ENCODE results near the gene TMEM9B.
A peak's percentile ranks its signal among the peaks of the same experiment; 100 is the strongest.

The TMEM9B gene

DNA sequence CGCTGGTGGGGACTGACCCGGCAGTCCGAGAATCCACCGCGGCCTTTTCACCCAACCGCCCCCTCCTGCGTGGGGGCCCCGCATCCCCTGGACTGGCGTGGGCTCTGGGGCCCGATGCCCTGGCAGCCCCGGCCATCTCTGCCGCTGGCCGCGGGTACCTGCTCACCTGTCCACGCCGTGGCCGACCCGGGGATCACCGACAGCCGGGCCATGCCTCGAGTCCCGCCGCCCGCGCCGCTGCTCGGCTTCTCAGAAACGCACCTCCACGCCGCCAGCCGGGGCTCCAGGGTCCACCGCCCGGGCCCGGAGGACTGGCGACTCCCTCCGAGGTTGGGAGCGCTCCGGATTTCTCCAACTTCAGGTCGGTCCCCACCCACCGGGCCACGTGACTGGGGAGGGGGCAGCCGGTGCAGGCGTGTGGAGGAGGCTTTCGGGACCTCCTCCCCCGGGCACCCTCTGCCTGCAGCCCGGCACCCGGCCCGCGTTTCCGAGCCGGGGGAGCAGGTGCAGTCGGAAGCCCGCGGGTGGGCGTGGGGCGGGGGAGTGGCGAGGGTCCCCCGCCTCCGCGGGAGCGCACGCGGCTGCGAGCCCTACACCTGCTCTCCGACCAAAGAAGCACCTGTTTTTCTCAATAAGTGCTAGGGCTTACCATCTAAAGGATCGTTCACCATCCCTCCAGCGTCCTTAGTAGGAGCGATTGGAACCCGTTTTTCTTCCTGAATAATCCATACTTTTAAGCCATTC is 40.1 kb upstream of the TMEM9B start:
- H3K4me1 ChIP-seq (ENCODE audit: control extremely low read depth in 1 of 4, control insufficient read depth in 4 of 4, insufficient read depth in 4 of 4, low read length in 3 of 4) = peaks cover 5 to 34% (median 29%) of the 10 kb centered on the region in 4 experiments
- H3K27me3 ChIP-seq (replicated peaks in 2 of 5; ENCODE audit: control insufficient read depth in 4 of 5, insufficient read depth in 5 of 5, low read length in 4 of 5) = peaks cover 2 to 55% (median 20%) of the 10 kb centered on the region in 5 experiments
- H3K27ac ChIP-seq (ENCODE audit: insufficient read depth in 1 of 2, low read depth in 1 of 2, low read length in 2 of 2, poor library complexity in 1 of 2, severe bottlenecking in 2 of 2) = no peak overlapping the region
- H3K36me3 ChIP-seq (ENCODE audit: control insufficient read depth in 4 of 4, insufficient read depth in 4 of 4, low read length in 3 of 4) = no peaks in the 10 kb centered on the region
- H3K9me3 ChIP-seq (ENCODE audit: control extremely low read depth in 1 of 5, control insufficient read depth in 4 of 5, insufficient read depth in 2 of 5, low read depth in 1 of 5, low read length in 4 of 5) = no peaks in the 10 kb centered on the region
- 9% methylated on average over 58 of the region's 69 CpGs for WGBS (ENCODE audit: insufficient coverage)
- POLR2A ChIA-PET = interaction anchor here (1.2 kb wide), 1 partner anchor 40 kb away, joined by 5 read pairs; the partner anchor contains the start of gene TMEM9B
- H3K4me3 ChIP-seq (ENCODE audit: control insufficient read depth in 1 of 7, extremely low read depth in 1 of 7, insufficient read depth in 4 of 7, low read depth in 2 of 7, low read length in 6 of 7) = peak overlapping the region in 6 of 7 experiments; percentile 16 to 74 (median 64)
- DNase-seq = peak in 1 of 3 donors; percentile 22
- CTCF ChIA-PET = interaction anchor here (0.9 to 2.5 kb wide), 4 partner anchors 10 to 44 kb away, joined by 3 to 7 read pairs (median 4); no protein-coding TSS in a partner anchor

DNA sequence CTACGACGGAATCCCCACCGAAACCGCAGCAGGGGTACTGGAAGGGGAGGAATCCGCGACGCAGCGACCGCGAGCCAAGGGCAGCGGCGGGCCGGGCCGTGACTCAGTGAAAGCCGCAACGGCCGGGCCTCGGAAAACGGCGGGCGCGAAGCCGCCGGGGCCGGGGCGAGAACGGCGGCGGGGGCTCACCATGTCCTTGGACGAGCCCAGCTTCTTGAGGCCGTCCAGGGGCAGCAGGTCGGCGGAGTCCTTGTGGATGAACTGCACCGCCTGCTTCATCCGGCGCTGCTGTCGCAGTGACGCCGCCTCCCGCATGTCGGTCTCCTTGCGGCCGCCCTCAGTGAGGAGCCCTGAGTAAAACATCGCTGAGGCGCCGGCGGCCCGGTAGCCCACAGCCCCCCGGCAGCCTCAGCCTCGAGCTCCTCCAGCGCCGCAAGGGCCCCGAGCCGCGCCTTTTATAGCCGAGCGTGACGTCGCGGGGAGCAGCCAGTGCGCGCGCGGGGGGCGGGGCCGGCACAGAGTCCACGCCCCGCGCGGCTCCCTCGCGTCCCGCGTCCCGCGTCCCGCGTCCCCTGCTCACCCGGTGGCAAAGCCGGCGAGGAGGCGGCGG is 39.4 kb upstream of the TMEM9B start, which contains the start of gene NRIP3:
NRIP3 (minus strand) TSS at position 429 of the 610 bp plus-strand sequence; CDS start at position 363, 66 bp downstream.
- peak within 1 kb of the TSS; percentile 16 to 78 (median 62) for H3K4me3 ChIP-seq (ENCODE audit: control insufficient read depth in 1 of 7, extremely low read depth in 1 of 7, insufficient read depth in 4 of 7, low read depth in 2 of 7, low read length in 6 of 7)
- WGBS (ENCODE audit: insufficient coverage) = under 1% methylated on average over 62 of the region's 83 CpGs
- ChIA-PET POLR2A (interaction anchor here (1.2 kb wide), 1 partner anchor 39 kb away, joined by 5 read pairs; the partner anchor contains the start of gene TMEM9B), CTCF (interaction anchor here (0.9 to 2.5 kb wide), 5 partner anchors 11 to 43 kb away, joined by 3 to 7 read pairs (median 3); no protein-coding TSS in a partner anchor)
- H3K4me1 ChIP-seq (ENCODE audit: control extremely low read depth in 1 of 4, control insufficient read depth in 4 of 4, insufficient read depth in 4 of 4, low read length in 3 of 4) = peaks cover 5 to 34% (median 29%) of the 10 kb centered on the region in 4 experiments
- peaks cover 2 to 55% (median 20%) of the 10 kb centered on the region in 5 experiments for H3K27me3 ChIP-seq (replicated peaks in 2 of 5; ENCODE audit: control insufficient read depth in 4 of 5, insufficient read depth in 5 of 5, low read length in 4 of 5)
- H3K27ac ChIP-seq (ENCODE audit: insufficient read depth in 1 of 2, low read depth in 1 of 2, low read length in 2 of 2, poor library complexity in 1 of 2, severe bottlenecking in 2 of 2) = no peak within 1 kb of the TSS
- DNase-seq = peak; percentile 74 to 92 (median 90)
- no peaks in the 10 kb centered on the region for H3K36me3 ChIP-seq (ENCODE audit: control insufficient read depth in 4 of 4, insufficient read depth in 4 of 4, low read length in 3 of 4)
- no peaks in the 10 kb centered on the region for H3K9me3 ChIP-seq (ENCODE audit: control extremely low read depth in 1 of 5, control insufficient read depth in 4 of 5, insufficient read depth in 2 of 5, low read depth in 1 of 5, low read length in 4 of 5)

DNA sequence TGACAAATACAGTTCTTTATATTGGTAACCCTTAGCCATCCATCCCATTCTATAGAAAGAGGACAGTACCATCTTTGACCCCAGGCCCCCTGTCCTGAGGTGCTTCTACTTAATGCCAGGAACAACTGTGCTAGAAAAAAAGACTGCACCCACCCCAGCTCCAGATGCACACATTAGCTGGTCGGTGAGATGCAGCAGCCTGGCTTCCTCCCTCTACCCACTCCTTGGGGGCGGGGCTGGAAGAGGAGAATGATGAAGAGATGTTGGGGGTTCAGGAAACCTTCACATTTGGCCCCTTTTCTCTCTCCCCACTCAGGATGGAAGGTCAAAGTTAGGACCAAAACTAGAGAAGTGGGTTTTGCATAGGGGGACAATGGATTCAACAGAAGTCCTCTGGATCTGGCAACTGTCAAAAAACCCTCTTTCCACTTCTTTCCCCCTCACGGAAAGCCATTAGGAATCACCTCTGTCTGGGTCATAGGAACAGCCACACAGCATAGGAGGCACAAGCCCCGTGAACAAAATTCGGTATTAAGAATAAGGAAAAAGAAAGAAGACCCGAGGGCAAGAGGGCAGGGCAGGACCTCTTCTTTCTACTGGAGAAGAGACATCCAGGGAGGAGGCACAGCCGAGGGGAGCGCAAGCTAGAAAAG is 38.8 kb upstream of the TMEM9B start:
- H3K4me1 ChIP-seq (ENCODE audit: control extremely low read depth in 1 of 4, control insufficient read depth in 4 of 4, insufficient read depth in 4 of 4, low read length in 3 of 4) = peaks cover 5 to 34% (median 29%) of the 10 kb centered on the region in 4 experiments
- peak in 1 of 3 donors; percentile 24 for DNase-seq
- peak overlapping the region; percentile 16 to 78 (median 62) for H3K4me3 ChIP-seq (ENCODE audit: control insufficient read depth in 1 of 7, extremely low read depth in 1 of 7, insufficient read depth in 4 of 7, low read depth in 2 of 7, low read length in 6 of 7)
- POLR2A ChIA-PET = interaction anchor here (1.2 kb wide), 1 partner anchor 39 kb away, joined by 5 read pairs; the partner anchor contains the start of gene TMEM9B
- peaks cover 2 to 55% (median 20%) of the 10 kb centered on the region in 5 experiments for H3K27me3 ChIP-seq (replicated peaks in 2 of 5; ENCODE audit: control insufficient read depth in 4 of 5, insufficient read depth in 5 of 5, low read length in 4 of 5)
- H3K36me3 ChIP-seq (ENCODE audit: control insufficient read depth in 4 of 4, insufficient read depth in 4 of 4, low read length in 3 of 4) = no peaks in the 10 kb centered on the region
- CTCF ChIA-PET = interaction anchor here (0.9 to 2.5 kb wide), 5 partner anchors 11 to 43 kb away, joined by 3 to 7 read pairs (median 4); no protein-coding TSS in a partner anchor
- H3K27ac ChIP-seq (ENCODE audit: insufficient read depth in 1 of 2, low read depth in 1 of 2, low read length in 2 of 2, poor library complexity in 1 of 2, severe bottlenecking in 2 of 2) = no peak overlapping the region
- H3K9me3 ChIP-seq (ENCODE audit: control extremely low read depth in 1 of 5, control insufficient read depth in 4 of 5, insufficient read depth in 2 of 5, low read depth in 1 of 5, low read length in 4 of 5) = no peaks in the 10 kb centered on the region
- WGBS (ENCODE audit: insufficient coverage) = 3% methylated on average over 5 of the region's 8 CpGs

DNA sequence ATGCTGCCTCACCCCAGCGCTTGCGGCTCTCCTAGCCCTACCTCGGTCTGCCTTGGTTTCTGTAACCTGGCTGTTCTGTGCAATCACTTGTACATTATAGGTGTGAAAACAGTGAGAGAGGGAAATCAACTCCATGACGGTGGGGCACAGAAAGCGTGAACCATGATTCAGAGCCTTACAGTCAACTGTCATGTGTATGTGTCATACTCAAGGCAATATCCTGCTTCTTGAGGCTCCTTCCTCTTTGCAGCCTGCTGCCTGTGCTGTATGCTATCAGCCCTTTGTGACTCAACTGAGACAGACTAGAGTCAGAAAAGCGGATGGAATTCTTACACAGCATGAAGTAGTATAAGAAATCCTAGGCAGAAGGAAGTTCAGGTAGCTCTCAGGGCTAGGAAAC is 37.5 kb upstream of the TMEM9B start:
- H3K4me1 ChIP-seq (ENCODE audit: control extremely low read depth in 1 of 4, control insufficient read depth in 4 of 4, insufficient read depth in 4 of 4, low read length in 3 of 4) = peaks cover 5 to 38% (median 29%) of the 10 kb centered on the region in 4 experiments
- ChIA-PET POLR2A (no interaction called here), CTCF (interaction anchor here (2.5 kb wide), 1 partner anchor 16 kb away, joined by 7 read pairs; no protein-coding TSS in a partner anchor)
- no peaks in the 10 kb centered on the region for H3K36me3 ChIP-seq (ENCODE audit: control insufficient read depth in 4 of 4, insufficient read depth in 4 of 4, low read length in 3 of 4)
- H3K9me3 ChIP-seq (ENCODE audit: control extremely low read depth in 1 of 5, control insufficient read depth in 4 of 5, insufficient read depth in 2 of 5, low read depth in 1 of 5, low read length in 4 of 5) = no peaks in the 10 kb centered on the region
- peak; percentile 68 to 95 (median 90) for DNase-seq
- no peak overlapping the region for H3K4me3 ChIP-seq (ENCODE audit: control insufficient read depth in 1 of 7, extremely low read depth in 1 of 7, insufficient read depth in 4 of 7, low read depth in 2 of 7, low read length in 6 of 7)
- H3K27me3 ChIP-seq (replicated peaks in 2 of 5; ENCODE audit: control insufficient read depth in 4 of 5, insufficient read depth in 5 of 5, low read length in 4 of 5) = peaks cover 2 to 55% (median 20%) of the 10 kb centered on the region in 5 experiments
- WGBS (ENCODE audit: insufficient coverage) = 59% methylated on average over 6 of the region's 6 CpGs
- H3K27ac ChIP-seq (ENCODE audit: insufficient read depth in 1 of 2, low read depth in 1 of 2, low read length in 2 of 2, poor library complexity in 1 of 2, severe bottlenecking in 2 of 2) = no peak overlapping the region

DNA sequence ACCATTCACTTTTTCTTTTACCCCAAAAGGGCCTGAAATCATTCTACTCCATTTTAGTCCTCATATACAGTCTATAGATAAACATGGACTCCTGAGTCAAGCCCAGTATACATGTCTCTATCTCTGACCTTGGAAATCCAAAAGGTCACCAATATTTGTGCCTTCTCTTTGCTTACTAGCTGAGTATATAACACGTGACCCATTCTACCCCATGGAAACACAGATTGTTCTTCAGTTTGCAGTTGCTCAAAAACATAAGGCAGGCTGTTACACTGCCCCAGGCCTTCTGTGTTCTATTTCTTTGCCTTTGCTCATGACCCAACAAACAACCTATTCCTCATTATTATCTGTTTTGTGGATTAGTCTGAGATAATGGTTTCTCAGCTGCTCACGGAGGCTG is 33.8 kb upstream of the TMEM9B start:
- CTCF ChIA-PET = interaction anchor here (0.9 to 2.6 kb wide), 6 partner anchors 10 to 39 kb away, joined by 3 to 5 read pairs (median 4); no protein-coding TSS in a partner anchor
- POLR2A ChIA-PET = no interaction called here
- Histone ChIP-seq H3K9me3 (ENCODE audit: control extremely low read depth in 1 of 5, control insufficient read depth in 4 of 5, insufficient read depth in 2 of 5, low read depth in 1 of 5, low read length in 4 of 5) (no peaks in the 10 kb centered on the region), H3K4me1 (ENCODE audit: control extremely low read depth in 1 of 4, control insufficient read depth in 4 of 4, insufficient read depth in 4 of 4, low read length in 3 of 4) (peaks cover 3 to 24% (median 12%) of the 10 kb centered on the region in 4 experiments), H3K36me3 (ENCODE audit: control insufficient read depth in 4 of 4, insufficient read depth in 4 of 4, low read length in 3 of 4) (no peaks in the 10 kb centered on the region), H3K4me3 (ENCODE audit: control insufficient read depth in 1 of 7, extremely low read depth in 1 of 7, insufficient read depth in 4 of 7, low read depth in 2 of 7, low read length in 6 of 7) (no peak overlapping the region), H3K27ac (ENCODE audit: insufficient read depth in 1 of 2, low read depth in 1 of 2, low read length in 2 of 2, poor library complexity in 1 of 2, severe bottlenecking in 2 of 2) (no peak overlapping the region), H3K27me3 (replicated peaks in 2 of 5; ENCODE audit: control insufficient read depth in 4 of 5, insufficient read depth in 5 of 5, low read length in 4 of 5) (peaks cover 0 to 23% (median 13%) of the 10 kb centered on the region in 5 experiments)
- WGBS (ENCODE audit: insufficient coverage) = 100% methylated on average over 1 of the region's 2 CpGs
- DNase-seq = no peak

DNA sequence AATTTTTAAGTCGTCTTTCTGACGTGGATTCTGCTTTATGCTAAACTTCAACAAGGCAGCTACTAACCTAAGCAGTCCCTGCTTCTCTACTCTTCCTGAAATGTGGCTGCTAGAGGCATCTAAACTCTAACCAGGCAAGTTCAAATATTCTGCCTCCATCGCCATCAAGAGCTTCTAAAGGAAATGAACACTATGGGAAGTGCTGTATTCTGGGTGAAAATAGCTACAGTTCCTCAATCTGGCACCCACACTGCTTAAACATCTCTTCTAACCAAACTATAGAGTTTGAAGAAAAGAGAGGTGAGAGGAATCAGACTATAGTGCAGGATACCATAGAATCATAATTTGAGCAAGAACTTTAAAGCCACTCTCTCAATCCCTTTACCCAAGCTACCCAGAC is 33.2 kb upstream of the TMEM9B start:
- no peaks in the 10 kb centered on the region for H3K36me3 ChIP-seq (ENCODE audit: control insufficient read depth in 4 of 4, insufficient read depth in 4 of 4, low read length in 3 of 4)
- 93% methylated on average over 2 of the region's 3 CpGs for WGBS (ENCODE audit: insufficient coverage)
- peaks cover 0 to 17% (median 9%) of the 10 kb centered on the region in 5 experiments for H3K27me3 ChIP-seq (replicated peaks in 2 of 5; ENCODE audit: control insufficient read depth in 4 of 5, insufficient read depth in 5 of 5, low read length in 4 of 5)
- CTCF ChIA-PET = interaction anchor here (0.9 to 1.5 kb wide), 5 partner anchors 10 to 38 kb away, joined by 3 to 5 read pairs (median 4); no protein-coding TSS in a partner anchor
- H3K9me3 ChIP-seq (ENCODE audit: control extremely low read depth in 1 of 5, control insufficient read depth in 4 of 5, insufficient read depth in 2 of 5, low read depth in 1 of 5, low read length in 4 of 5) = no peaks in the 10 kb centered on the region
- H3K27ac ChIP-seq (ENCODE audit: insufficient read depth in 1 of 2, low read depth in 1 of 2, low read length in 2 of 2, poor library complexity in 1 of 2, severe bottlenecking in 2 of 2) = no peak overlapping the region
- no peak overlapping the region for H3K4me3 ChIP-seq (ENCODE audit: control insufficient read depth in 1 of 7, extremely low read depth in 1 of 7, insufficient read depth in 4 of 7, low read depth in 2 of 7, low read length in 6 of 7)
- peaks cover 0 to 18% (median 8%) of the 10 kb centered on the region in 4 experiments for H3K4me1 ChIP-seq (ENCODE audit: control extremely low read depth in 1 of 4, control insufficient read depth in 4 of 4, insufficient read depth in 4 of 4, low read length in 3 of 4)
- no peak for DNase-seq
- POLR2A ChIA-PET = no interaction called here

All from common myeloid progenitor, CD34-positive (primary cell).